ENCODE data around the gene ATP1A1. TPM values are rescaled to one million over a fixed set of nuclear protein-coding genes. Genes with fewer than 3 reads are reported as not detected.

The ATP1A1 gene
- total RNA-seq, 1 experiment from 2014 or later, result 286 TPM

DNA sequence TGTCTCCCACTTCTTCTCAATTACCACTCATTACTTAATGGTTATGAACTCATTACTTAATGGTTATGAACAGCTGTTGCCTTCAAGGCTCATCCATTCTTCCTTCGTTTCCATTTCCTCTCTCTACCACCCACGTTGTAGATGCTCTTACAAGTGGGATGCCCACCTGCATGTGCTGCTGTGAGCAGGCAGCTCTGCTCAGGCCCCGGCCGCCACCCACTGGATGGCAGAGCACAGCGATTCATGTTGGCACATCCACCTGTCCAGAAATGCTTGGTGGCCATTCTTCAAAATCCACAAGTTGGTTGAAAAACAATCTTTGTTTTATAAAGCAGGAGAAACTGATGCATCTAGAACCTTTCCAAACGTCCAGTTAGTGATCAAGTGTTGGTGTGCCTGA is 14.5 kb downstream of the ATP1A1 start:
- DNase-seq (ENCODE audit: low spot score), result no peak
- no peaks in the 10 kb centered on the region for H3K9me3 Mint-ChIP-seq
- no peaks in the 10 kb centered on the region for H3K27me3 Mint-ChIP-seq (ENCODE audit: low read depth)
- H3K27ac Mint-ChIP-seq, result no peak overlapping the region
- CTCF ChIA-PET, result interaction anchor here (1.9 kb wide), 1 partner anchor 98 kb away, joined by 6 read pairs; no protein-coding TSS in a partner anchor
- H3K4me3 Mint-ChIP-seq, result no peak overlapping the region
- ATAC-seq, result no peak
- TF ChIP-seq GABPB1 (CRISPR knock-in tag; IDR thresholded peaks at IDR 0.05), result no peak
- TF ChIP-seq, protein P1, sequence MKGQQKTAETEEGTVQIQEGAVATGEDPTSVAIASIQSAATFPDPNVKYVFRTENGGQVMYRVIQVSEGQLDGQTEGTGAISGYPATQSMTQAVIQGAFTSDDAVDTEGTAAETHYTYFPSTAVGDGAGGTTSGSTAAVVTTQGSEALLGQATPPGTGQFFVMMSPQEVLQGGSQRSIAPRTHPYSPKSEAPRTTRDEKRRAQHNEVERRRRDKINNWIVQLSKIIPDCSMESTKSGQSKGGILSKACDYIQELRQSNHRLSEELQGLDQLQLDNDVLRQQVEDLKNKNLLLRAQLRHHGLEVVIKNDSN (CRISPR knock-in tag; IDR thresholded peaks at IDR 0.05), result no peak
- TF ChIP-seq, protein P2, sequence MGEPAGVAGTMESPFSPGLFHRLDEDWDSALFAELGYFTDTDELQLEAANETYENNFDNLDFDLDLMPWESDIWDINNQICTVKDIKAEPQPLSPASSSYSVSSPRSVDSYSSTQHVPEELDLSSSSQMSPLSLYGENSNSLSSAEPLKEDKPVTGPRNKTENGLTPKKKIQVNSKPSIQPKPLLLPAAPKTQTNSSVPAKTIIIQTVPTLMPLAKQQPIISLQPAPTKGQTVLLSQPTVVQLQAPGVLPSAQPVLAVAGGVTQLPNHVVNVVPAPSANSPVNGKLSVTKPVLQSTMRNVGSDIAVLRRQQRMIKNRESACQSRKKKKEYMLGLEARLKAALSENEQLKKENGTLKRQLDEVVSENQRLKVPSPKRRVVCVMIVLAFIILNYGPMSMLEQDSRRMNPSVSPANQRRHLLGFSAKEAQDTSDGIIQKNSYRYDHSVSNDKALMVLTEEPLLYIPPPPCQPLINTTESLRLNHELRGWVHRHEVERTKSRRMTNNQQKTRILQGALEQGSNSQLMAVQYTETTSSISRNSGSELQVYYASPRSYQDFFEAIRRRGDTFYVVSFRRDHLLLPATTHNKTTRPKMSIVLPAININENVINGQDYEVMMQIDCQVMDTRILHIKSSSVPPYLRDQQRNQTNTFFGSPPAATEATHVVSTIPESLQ (CRISPR knock-in tag; IDR thresholded peaks at IDR 0.05), result no peak
- peaks cover 2% of the 10 kb centered on the region; the same call in 1 of the 2 replicates for H3K4me1 Mint-ChIP-seq
- peaks cover 78% of the 10 kb centered on the region for H3K36me3 Mint-ChIP-seq
- POLR2A ChIA-PET, result no interaction called here

DNA sequence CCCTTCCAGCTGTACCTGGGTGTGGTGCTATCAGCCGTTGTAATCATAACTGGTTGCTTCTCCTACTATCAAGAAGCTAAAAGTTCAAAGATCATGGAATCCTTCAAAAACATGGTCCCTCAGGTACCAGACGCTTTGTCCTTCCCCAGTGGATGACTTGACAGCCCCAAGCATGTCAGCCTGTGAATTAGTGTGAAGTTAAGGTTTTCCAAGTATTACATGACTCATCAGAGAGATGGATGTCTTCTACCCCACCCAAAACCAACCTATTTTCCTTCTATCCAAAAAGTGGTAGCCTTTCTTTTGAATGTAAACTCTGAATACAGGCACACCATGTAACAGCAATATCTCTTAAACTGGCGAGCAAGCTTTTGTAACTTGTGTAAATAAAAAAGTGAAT is 15.1 kb downstream of the ATP1A1 start:
- POLR2A ChIA-PET, result no interaction called here
- Mint-ChIP-seq H3K27me3 (ENCODE audit: low read depth) (no peaks in the 10 kb centered on the region), H3K4me3 (no peak overlapping the region), H3K36me3 (peaks cover 84% of the 10 kb centered on the region), H3K9me3 (no peaks in the 10 kb centered on the region), H3K4me1 (no peaks in the 10 kb centered on the region), H3K27ac (no peak overlapping the region)
- TF ChIP-seq JAZF1 (CRISPR knock-in tag; IDR thresholded peaks at IDR 0.05), result no peak
- TF ChIP-seq, protein P3, sequence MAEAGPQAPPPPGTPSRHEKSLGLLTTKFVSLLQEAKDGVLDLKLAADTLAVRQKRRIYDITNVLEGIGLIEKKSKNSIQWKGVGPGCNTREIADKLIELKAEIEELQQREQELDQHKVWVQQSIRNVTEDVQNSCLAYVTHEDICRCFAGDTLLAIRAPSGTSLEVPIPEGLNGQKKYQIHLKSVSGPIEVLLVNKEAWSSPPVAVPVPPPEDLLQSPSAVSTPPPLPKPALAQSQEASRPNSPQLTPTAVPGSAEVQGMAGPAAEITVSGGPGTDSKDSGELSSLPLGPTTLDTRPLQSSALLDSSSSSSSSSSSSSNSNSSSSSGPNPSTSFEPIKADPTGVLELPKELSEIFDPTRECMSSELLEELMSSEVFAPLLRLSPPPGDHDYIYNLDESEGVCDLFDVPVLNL (CRISPR knock-in tag; IDR thresholded peaks at IDR 0.05; ENCODE audit: borderline replicate concordance, low read depth), result no peak
- no peak for ATAC-seq
- CTCF ChIA-PET, result no interaction called here
- no peak for DNase-seq (ENCODE audit: low spot score)

DNA sequence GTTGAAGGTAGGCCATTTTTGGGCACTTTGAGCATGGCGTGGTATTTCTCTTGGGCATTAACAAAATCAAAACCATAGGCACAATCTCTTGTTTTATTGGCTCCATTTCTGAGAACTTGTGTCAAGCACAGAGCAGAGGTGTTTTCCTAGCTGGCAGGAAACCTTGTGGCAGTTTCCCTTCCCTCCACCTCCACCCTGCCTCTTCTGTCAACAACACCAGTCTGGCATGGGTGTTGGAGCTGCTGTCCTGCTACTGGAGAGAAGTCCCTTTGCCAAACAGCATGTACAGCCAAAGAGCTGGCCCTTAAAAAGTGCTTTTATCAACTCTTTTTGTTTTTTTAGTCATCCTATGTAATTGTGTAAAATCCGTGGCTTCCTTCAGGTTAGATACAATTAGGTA is 16.0 kb downstream of the ATP1A1 start:
- no peaks in the 10 kb centered on the region for H3K9me3 Mint-ChIP-seq
- H3K4me3 Mint-ChIP-seq, result no peak overlapping the region
- TF ChIP-seq ESRRA (CRISPR knock-in tag; IDR thresholded peaks at IDR 0.05; ENCODE audit: borderline replicate concordance) (no peak), GABPB1 (CRISPR knock-in tag; IDR thresholded peaks at IDR 0.05) (no peak), CREB1 (CRISPR knock-in tag; IDR thresholded peaks at IDR 0.05) (no peak), EMX1 (CRISPR knock-in tag; IDR thresholded peaks at IDR 0.05) (no peak), ZNF263 (CRISPR knock-in tag; IDR thresholded peaks at IDR 0.05; ENCODE audit: low read depth) (no peak), PRRX2 (CRISPR knock-in tag; IDR thresholded peaks at IDR 0.05) (no peak)
- TF ChIP-seq, protein P4, sequence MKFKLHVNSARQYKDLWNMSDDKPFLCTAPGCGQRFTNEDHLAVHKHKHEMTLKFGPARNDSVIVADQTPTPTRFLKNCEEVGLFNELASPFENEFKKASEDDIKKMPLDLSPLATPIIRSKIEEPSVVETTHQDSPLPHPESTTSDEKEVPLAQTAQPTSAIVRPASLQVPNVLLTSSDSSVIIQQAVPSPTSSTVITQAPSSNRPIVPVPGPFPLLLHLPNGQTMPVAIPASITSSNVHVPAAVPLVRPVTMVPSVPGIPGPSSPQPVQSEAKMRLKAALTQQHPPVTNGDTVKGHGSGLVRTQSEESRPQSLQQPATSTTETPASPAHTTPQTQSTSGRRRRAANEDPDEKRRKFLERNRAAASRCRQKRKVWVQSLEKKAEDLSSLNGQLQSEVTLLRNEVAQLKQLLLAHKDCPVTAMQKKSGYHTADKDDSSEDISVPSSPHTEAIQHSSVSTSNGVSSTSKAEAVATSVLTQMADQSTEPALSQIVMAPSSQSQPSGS (CRISPR knock-in tag; IDR thresholded peaks at IDR 0.05; ENCODE audit: borderline replicate concordance, low read depth), result no peak
- TF ChIP-seq, protein P5, sequence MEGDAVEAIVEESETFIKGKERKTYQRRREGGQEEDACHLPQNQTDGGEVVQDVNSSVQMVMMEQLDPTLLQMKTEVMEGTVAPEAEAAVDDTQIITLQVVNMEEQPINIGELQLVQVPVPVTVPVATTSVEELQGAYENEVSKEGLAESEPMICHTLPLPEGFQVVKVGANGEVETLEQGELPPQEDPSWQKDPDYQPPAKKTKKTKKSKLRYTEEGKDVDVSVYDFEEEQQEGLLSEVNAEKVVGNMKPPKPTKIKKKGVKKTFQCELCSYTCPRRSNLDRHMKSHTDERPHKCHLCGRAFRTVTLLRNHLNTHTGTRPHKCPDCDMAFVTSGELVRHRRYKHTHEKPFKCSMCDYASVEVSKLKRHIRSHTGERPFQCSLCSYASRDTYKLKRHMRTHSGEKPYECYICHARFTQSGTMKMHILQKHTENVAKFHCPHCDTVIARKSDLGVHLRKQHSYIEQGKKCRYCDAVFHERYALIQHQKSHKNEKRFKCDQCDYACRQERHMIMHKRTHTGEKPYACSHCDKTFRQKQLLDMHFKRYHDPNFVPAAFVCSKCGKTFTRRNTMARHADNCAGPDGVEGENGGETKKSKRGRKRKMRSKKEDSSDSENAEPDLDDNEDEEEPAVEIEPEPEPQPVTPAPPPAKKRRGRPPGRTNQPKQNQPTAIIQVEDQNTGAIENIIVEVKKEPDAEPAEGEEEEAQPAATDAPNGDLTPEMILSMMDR (IDR thresholded peaks at IDR 0.05), result no peak
- TF ChIP-seq, protein P6, sequence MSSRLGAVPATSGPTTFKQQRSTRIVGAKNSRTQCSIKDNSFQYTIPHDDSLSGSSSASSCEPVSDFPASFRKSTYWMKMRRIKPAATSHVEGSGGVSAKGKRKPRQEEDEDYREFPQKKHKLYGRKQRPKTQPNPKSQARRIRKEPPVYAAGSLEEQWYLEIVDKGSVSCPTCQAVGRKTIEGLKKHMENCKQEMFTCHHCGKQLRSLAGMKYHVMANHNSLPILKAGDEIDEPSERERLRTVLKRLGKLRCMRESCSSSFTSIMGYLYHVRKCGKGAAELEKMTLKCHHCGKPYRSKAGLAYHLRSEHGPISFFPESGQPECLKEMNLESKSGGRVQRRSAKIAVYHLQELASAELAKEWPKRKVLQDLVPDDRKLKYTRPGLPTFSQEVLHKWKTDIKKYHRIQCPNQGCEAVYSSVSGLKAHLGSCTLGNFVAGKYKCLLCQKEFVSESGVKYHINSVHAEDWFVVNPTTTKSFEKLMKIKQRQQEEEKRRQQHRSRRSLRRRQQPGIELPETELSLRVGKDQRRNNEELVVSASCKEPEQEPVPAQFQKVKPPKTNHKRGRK (CRISPR knock-in tag; IDR thresholded peaks at IDR 0.05; ENCODE audit: borderline replicate concordance), result no peak
- TF ChIP-seq, protein P7, sequence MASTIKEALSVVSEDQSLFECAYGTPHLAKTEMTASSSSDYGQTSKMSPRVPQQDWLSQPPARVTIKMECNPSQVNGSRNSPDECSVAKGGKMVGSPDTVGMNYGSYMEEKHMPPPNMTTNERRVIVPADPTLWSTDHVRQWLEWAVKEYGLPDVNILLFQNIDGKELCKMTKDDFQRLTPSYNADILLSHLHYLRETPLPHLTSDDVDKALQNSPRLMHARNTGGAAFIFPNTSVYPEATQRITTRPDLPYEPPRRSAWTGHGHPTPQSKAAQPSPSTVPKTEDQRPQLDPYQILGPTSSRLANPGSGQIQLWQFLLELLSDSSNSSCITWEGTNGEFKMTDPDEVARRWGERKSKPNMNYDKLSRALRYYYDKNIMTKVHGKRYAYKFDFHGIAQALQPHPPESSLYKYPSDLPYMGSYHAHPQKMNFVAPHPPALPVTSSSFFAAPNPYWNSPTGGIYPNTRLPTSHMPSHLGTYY (CRISPR knock-in tag; IDR thresholded peaks at IDR 0.05), result no peak
- TF ChIP-seq, protein P8, sequence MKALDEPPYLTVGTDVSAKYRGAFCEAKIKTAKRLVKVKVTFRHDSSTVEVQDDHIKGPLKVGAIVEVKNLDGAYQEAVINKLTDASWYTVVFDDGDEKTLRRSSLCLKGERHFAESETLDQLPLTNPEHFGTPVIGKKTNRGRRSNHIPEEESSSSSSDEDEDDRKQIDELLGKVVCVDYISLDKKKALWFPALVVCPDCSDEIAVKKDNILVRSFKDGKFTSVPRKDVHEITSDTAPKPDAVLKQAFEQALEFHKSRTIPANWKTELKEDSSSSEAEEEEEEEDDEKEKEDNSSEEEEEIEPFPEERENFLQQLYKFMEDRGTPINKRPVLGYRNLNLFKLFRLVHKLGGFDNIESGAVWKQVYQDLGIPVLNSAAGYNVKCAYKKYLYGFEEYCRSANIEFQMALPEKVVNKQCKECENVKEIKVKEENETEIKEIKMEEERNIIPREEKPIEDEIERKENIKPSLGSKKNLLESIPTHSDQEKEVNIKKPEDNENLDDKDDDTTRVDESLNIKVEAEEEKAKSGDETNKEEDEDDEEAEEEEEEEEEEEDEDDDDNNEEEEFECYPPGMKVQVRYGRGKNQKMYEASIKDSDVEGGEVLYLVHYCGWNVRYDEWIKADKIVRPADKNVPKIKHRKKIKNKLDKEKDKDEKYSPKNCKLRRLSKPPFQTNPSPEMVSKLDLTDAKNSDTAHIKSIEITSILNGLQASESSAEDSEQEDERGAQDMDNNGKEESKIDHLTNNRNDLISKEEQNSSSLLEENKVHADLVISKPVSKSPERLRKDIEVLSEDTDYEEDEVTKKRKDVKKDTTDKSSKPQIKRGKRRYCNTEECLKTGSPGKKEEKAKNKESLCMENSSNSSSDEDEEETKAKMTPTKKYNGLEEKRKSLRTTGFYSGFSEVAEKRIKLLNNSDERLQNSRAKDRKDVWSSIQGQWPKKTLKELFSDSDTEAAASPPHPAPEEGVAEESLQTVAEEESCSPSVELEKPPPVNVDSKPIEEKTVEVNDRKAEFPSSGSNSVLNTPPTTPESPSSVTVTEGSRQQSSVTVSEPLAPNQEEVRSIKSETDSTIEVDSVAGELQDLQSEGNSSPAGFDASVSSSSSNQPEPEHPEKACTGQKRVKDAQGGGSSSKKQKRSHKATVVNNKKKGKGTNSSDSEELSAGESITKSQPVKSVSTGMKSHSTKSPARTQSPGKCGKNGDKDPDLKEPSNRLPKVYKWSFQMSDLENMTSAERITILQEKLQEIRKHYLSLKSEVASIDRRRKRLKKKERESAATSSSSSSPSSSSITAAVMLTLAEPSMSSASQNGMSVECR (CRISPR knock-in tag; IDR thresholded peaks at IDR 0.05; ENCODE audit: borderline replicate concordance), result no peak
- TF ChIP-seq, protein P9, sequence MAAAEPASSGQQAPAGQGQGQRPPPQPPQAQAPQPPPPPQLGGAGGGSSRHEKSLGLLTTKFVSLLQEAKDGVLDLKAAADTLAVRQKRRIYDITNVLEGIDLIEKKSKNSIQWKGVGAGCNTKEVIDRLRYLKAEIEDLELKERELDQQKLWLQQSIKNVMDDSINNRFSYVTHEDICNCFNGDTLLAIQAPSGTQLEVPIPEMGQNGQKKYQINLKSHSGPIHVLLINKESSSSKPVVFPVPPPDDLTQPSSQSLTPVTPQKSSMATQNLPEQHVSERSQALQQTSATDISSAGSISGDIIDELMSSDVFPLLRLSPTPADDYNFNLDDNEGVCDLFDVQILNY (CRISPR knock-in tag; IDR thresholded peaks at IDR 0.05), result no peak
- H3K27me3 Mint-ChIP-seq (ENCODE audit: low read depth), result no peaks in the 10 kb centered on the region
- DNase-seq (ENCODE audit: low spot score) (no peak), ATAC-seq (no peak)
- ChIA-PET POLR2A (no interaction called here), CTCF (no interaction called here)
- H3K27ac Mint-ChIP-seq, result no peak overlapping the region
- peaks cover 91% of the 10 kb centered on the region for H3K36me3 Mint-ChIP-seq
- no peaks in the 10 kb centered on the region for H3K4me1 Mint-ChIP-seq
